BJ (cell line): ENCODE results near the gene TSPAN10. TPM values are rescaled to one million over a fixed set of nuclear protein-coding genes. Genes with fewer than 3 reads are reported as not detected.

Source experiments
- CTCF ChIA-PET: fragments of 350-600 bp; formaldehyde crosslinking; extraction: SDS; loops from one replicate; lab custom pipeline; 2021; ENCODE audit warnings: antibody characterized with exemption, inconsistent platforms; lab: Yijun Ruan, JAX
- POLR2A ChIA-PET: fragments of 300-600 bp; sonication (Branson Sonifier 250); formaldehyde crosslinking; extraction: SDS; loops from one replicate; lab custom pipeline; 2021; ENCODE audit warnings: antibody characterized with exemption; lab: Charles Lee
- DNase-seq: peaks from one replicate; pipeline ENCODE4 v3.0.0-alpha.2; 2011; ENCODE audit warnings: low read depth
- H3K27me3 ChIP-seq: 2 replicates; pipeline ENCODE4 v1.6.0; 2011; ENCODE audit warnings: low read length; ENCODE audit not compliant: control insufficient read depth, insufficient read depth
- H3K36me3 ChIP-seq: 2 replicates; pipeline ENCODE4 v1.5.1; 2011; ENCODE audit warnings: low read length; ENCODE audit not compliant: control insufficient read depth, insufficient read depth
- H3K4me3 ChIP-seq: 2 replicates; pipeline ENCODE4 v1.5.1; 2011; ENCODE audit warnings: low read depth, mild to moderate bottlenecking, control low read depth, low read length
- CTCF ChIP-seq: IDR thresholded peaks from 2 replicates; pipeline ENCODE4 v1.5.1; 2011; ENCODE audit warnings: low read depth, mild to moderate bottlenecking, control low read depth, inconsistent platforms, low read length, moderate library complexity; ENCODE audit not compliant: insufficient read depth
- polyA plus RNA-seq: library from polyadenylated mRNA; depleted of rRNA; stranded (reverse); fragments of >200 nt; gene quantifications from 2 replicates; pipeline ENCODE4 v1.2.3, GENCODE V29; 2011

The TSPAN10 gene
- polyA plus RNA-seq, 1 experiment: 3.0 TPM

GRCh38 chr17:81599719-81600486, 37.1 kb upstream of the TSPAN10 start:
- ChIA-PET CTCF (interaction anchor here (0.9 to 4.5 kb wide), 21 partner anchors 9 to 457 kb away, joined by 3 to 35 read pairs (median 8); partner anchors contain the start of gene FAAP100), POLR2A (interaction anchor here (0.7 to 0.8 kb wide), 2 partner anchors 36 to 91 kb away, joined by 3 to 5 read pairs; no protein-coding TSS in a partner anchor)
- TF ChIP-seq CTCF: no peak
- DNase-seq: no peak
- Histone ChIP-seq H3K27me3 (no peaks in the 10 kb centered on the region), H3K36me3 (peaks cover 23% of the 10 kb centered on the region), H3K4me3 (no peak overlapping the region)

- Histone ChIP-seq H3K36me3 (peaks cover 24% of the 10 kb centered on the region), H3K27me3 (no peaks in the 10 kb centered on the region), H3K4me3 (no peak overlapping the region)
- TF ChIP-seq CTCF: peak; percentile 81
- POLR2A ChIA-PET: no interaction called here
- DNase-seq: no peak
- CTCF ChIA-PET: interaction anchor here (0.8 to 4.5 kb wide), 39 partner anchors 7 to 459 kb away, joined by 3 to 35 read pairs (median 6); partner anchors contain the start of genes ACTG1, ARL16, FAAP100 and HGS
These were observed 35.4 kb upstream of the TSPAN10 start for GRCh38 chr17:81601525-81602120.

- no peak for DNase-seq
- POLR2A ChIA-PET: no interaction called here
- no peaks in the 10 kb centered on the region for H3K27me3 ChIP-seq
- CTCF ChIA-PET: no interaction called here
- peaks cover 22% of the 10 kb centered on the region for H3K36me3 ChIP-seq
- no peak for TF ChIP-seq CTCF
- H3K4me3 ChIP-seq: no peak overlapping the region
These were observed 33.0 kb upstream of the TSPAN10 start for GRCh38 chr17:81603846-81604610.

GRCh38 chr17:81607431-81607830, 29.6 kb upstream of the TSPAN10 start:
- no peak for DNase-seq
- no peak for TF ChIP-seq CTCF
- Histone ChIP-seq H3K27me3 (no peaks in the 10 kb centered on the region), H3K36me3 (peaks cover 23% of the 10 kb centered on the region), H3K4me3 (no peak overlapping the region)
- ChIA-PET CTCF (interaction anchor here (0.8 to 1.8 kb wide), 3 partner anchors 9 to 123 kb away, joined by 3 to 4 read pairs (median 4); partner anchors contain the start of gene FAAP100), POLR2A (no interaction called here)
